Suprapubic skin (tissue), 3 donors: Measurements from ENCODE around the gene SREBF1.

Experiments
- CTCF ChIP-seq, 2 donors: fragments of 200-600 bp in 1 of 2; fragments of 450-650 bp in 1 of 2; sonication (generic) in 1 of 2; IDR thresholded peaks; one replicate each; pipeline ENCODE4 v1.5.1; 2016 to 2019; ENCODE audit warnings: antibody characterized with exemption in 2 of 2, mild to moderate bottlenecking in 1 of 2, moderate library complexity in 1 of 2
- POLR2AphosphoS5 ChIP-seq, 3 donors: sonication (generic); formaldehyde crosslinking; IDR thresholded peaks; one replicate each; pipeline ENCODE4 v1.6.1; 2017; ENCODE audit warnings: antibody characterized with exemption in 3 of 3

- TF ChIP-seq CTCF (IDR thresholded peaks at IDR 0.05): no peak
- no peak for TF ChIP-seq POLR2AphosphoS5 (IDR thresholded peaks at IDR 0.05)
These were observed 5.4 kb downstream of the SREBF1 start for GRCh38 chr17:17831208-17832031.
